Fibroblast of pulmonary artery (primary cell): Measurements from ENCODE around the gene KIF21B.

Experiments used
- DNase-seq: peaks from one replicate; pipeline ENCODE4 v3.0.0-alpha.2; 2010; ENCODE audit warnings: low read depth
- H3K4me3 ChIP-seq: replicated peaks from 2 replicates; pipeline ENCODE4 v1.5.1; 2011; ENCODE audit warnings: low read depth, mild to moderate bottlenecking, control low read depth, low read length, moderate library complexity
- CTCF ChIP-seq: IDR thresholded peaks from 2 replicates; pipeline ENCODE4 v1.5.1; 2011; ENCODE audit warnings: mild to moderate bottlenecking, control low read depth, low read length, inconsistent platforms; ENCODE audit errors: missing control alignments

The KIF21B gene

GRCh38 chr1:201023517-201023902 is at the start of gene KIF21B:
KIF21B (minus strand) TSS chr1:201023714; CDS start chr1:201023383, 331 bp downstream.
- peak within 1 kb of the TSS; percentile 50 for H3K4me3 ChIP-seq
- peak; percentile 46 for DNase-seq
- no peak for TF ChIP-seq CTCF

GRCh38 chr1:201072922-201073321 is 49.4 kb upstream of the KIF21B start:
- DNase-seq, result no peak
- no peak overlapping the region for H3K4me3 ChIP-seq
- no peak for TF ChIP-seq CTCF

- no peak overlapping the region for H3K4me3 ChIP-seq
- no peak for DNase-seq
- no peak for TF ChIP-seq CTCF
Measured at GRCh38 chr1:201072149-201072548, 48.6 kb upstream of the KIF21B start.

- H3K4me3 ChIP-seq, result no peak overlapping the region
- no peak for TF ChIP-seq CTCF
- no peak for DNase-seq
Measured at GRCh38 chr1:201069636-201070035, 46.1 kb upstream of the KIF21B start.

GRCh38 chr1:201068976-201069375 is 45.5 kb upstream of the KIF21B start:
- TF ChIP-seq CTCF, result no peak
- DNase-seq, result no peak
- H3K4me3 ChIP-seq, result no peak overlapping the region

- no peak for DNase-seq
- H3K4me3 ChIP-seq, result no peak overlapping the region
- no peak for TF ChIP-seq CTCF
Measured at GRCh38 chr1:201066986-201067385, 43.5 kb upstream of the KIF21B start.

- no peak for TF ChIP-seq CTCF
- DNase-seq, result no peak
- H3K4me3 ChIP-seq, result no peak overlapping the region
Measured at GRCh38 chr1:201065686-201066085, 42.2 kb upstream of the KIF21B start.
